Small intestine (tissue), 7 donors: ENCODE measurements around the gene TAF1C. TPM values are rescaled to one million over a fixed set of nuclear protein-coding genes. Genes with fewer than 3 reads are reported as not detected.

ENCODE experiments used
- DNase-seq, 2 donors: peaks; one replicate each; pipeline versions ENCODE4 v3.0.0 to v3.0.0-alpha.2; 2013
- FAIRE-seq: peaks from 2 replicates; lab custom pipeline; 2012; peaks lifted over from hg19 to GRCh38; lab: Jason Lieb, UNC
- H3K27ac ChIP-seq, 3 donors: one replicate each; pipeline ENCODE4 v1.5.1; 2013; ENCODE audit warnings: low read length in 2 of 3, mild to moderate bottlenecking in 2 of 3, control low read depth in 1 of 3, inconsistent platforms in 1 of 3, low read depth in 1 of 3, moderate library complexity in 1 of 3
- H3K27me3 ChIP-seq, 3 donors: one replicate each; pipeline ENCODE4 v1.6.1; 2013; ENCODE audit warnings: low read length in 3 of 3, inconsistent platforms in 1 of 3; ENCODE audit not compliant: control insufficient read depth in 3 of 3, insufficient read depth in 3 of 3
- H3K36me3 ChIP-seq, 3 donors: one replicate each; pipeline ENCODE4 v1.6.1; 2013; ENCODE audit warnings: low read length in 3 of 3, inconsistent platforms in 1 of 3, low read depth in 1 of 3, mild to moderate bottlenecking in 1 of 3, moderate library complexity in 1 of 3; ENCODE audit not compliant: control insufficient read depth in 3 of 3, insufficient read depth in 2 of 3
- H3K4me1 ChIP-seq, 3 donors: one replicate each; pipeline ENCODE4 v1.6.1; 2013; ENCODE audit warnings: low read length in 2 of 3, inconsistent platforms in 1 of 3, low read depth in 1 of 3, mild to moderate bottlenecking in 1 of 3, moderate library complexity in 1 of 3; ENCODE audit not compliant: control insufficient read depth in 3 of 3, insufficient read depth in 2 of 3
- H3K4me3 ChIP-seq, 3 donors: one replicate each; pipeline ENCODE4 v1.5.1; 2013; ENCODE audit warnings: low read length in 3 of 3, control low read depth in 1 of 3, inconsistent platforms in 1 of 3, low read depth in 1 of 3, mild to moderate bottlenecking in 1 of 3, moderate library complexity in 1 of 3
- H3K9me3 ChIP-seq, 2 donors: one replicate each; pipeline ENCODE4 v1.6.1; 2013; ENCODE audit warnings: low read depth in 1 of 2, low read length in 1 of 2; ENCODE audit not compliant: control insufficient read depth in 2 of 2, insufficient read depth in 1 of 2
- WGBS, 3 donors: extraction: QIAGEN DNeasy Blood & Tissue Kit; methylation state at CpG; one replicate each; pipeline ENCODE4 v1.1.7; 2013; 5-methylcytosine and 5-hydroxymethylcytosine counted together
- polyA plus RNA-seq, 4 donors: library from polyadenylated mRNA; stranded (reverse) in 3 of 4; unstranded in 1 of 4; fragments of 200-250 nt in 3 of 4; fragments of 120-200 nt in 1 of 4; gene quantifications; one replicate each; pipeline versions ENCODE4 v1.2.1 to v1.2.3, GENCODE V29; 2013
- donor health status: healthy with polysubstance abuse.
- donor health status: control.
- donor health status: control.
- donor health status: Bipolar disorder and iron deficiency.
- donor health status: healthy.

The TAF1C gene
- polyA plus RNA-seq, 4 donors, result 33.4 to 61.3 (median 39.9) TPM

GRCh38 chr16:84166796-84167695 is 19.8 kb downstream of the TAF1C start:
- WGBS, 3 donors, result 67 to 68% (median 68%) methylated on average over 13 of the region's 13 CpGs
- no peak overlapping the region for H3K4me3 ChIP-seq
- no peak for DNase-seq
- H3K27ac ChIP-seq, result no peak overlapping the region
- no peaks in the 10 kb centered on the region for H3K4me1 ChIP-seq
- FAIRE-seq, result no peak
- H3K36me3 ChIP-seq, result no peaks in the 10 kb centered on the region
- H3K27me3 ChIP-seq, result peaks cover 0 to 2% (median 0%) of the 10 kb centered on the region in 3 donors
- H3K9me3 ChIP-seq, result no peaks in the 10 kb centered on the region

DNA sequence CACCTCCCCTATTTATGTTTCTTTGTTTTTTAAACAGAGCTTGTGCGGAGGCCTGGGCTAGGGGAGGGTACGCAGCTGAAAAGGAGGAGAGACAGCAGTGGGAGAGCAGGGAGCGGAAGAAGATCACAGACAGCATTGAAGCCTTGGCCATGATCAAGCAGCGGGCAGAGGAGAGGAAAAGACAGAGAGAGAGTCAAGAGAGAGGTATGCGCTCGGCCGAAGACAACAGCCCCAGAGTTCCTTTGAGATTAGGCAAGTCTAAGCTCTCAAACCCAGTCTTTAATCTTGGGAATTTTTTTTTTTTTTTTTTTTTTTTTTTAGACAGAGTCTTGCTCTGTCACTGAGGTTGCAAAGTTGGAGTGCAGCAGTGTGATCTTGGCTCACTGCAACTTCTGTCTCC is 21.1 kb downstream of the TAF1C start:
- 90 to 93% (median 92%) methylated on average over 7 of the region's 7 CpGs for WGBS, 3 donors
- FAIRE-seq (no peak), DNase-seq (no peak)
- Histone ChIP-seq H3K36me3 (no peaks in the 10 kb centered on the region), H3K4me3 (no peak overlapping the region), H3K27me3 (peaks cover 0 to 2% (median 0%) of the 10 kb centered on the region in 3 donors), H3K4me1 (no peaks in the 10 kb centered on the region), H3K27ac (no peak overlapping the region), H3K9me3 (no peaks in the 10 kb centered on the region)

GRCh38 chr16:84161801-84162200 is 25.1 kb downstream of the TAF1C start:
- DNase-seq, result no peak
- no peak overlapping the region for H3K27ac ChIP-seq
- no peak overlapping the region for H3K4me3 ChIP-seq
- no peaks in the 10 kb centered on the region for H3K27me3 ChIP-seq
- WGBS, 3 donors, result 61 to 66% (median 65%) methylated on average over 3 of the region's 3 CpGs
- no peak for FAIRE-seq
- no peaks in the 10 kb centered on the region for H3K4me1 ChIP-seq
- no peaks in the 10 kb centered on the region for H3K36me3 ChIP-seq
- H3K9me3 ChIP-seq, result no peaks in the 10 kb centered on the region

DNA sequence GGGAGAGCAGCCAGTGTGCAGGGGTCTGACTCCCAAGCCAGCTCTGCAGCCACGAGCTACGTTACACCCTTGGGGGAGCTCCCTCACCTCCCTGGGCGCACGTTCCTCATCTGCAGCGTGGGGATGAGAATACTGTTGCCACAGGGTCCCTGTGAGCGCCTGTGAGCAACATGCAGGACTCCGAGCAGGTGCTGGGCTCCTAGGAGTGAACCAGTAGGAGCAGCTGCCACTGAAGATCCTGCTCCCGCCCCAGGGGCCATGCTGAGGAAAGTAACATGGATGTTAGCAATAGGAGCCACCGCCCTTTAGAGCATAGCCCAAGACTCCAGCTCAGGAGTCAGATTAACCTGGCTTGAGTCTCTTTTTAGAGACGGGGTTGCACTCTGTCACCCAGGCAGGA is 25.8 kb downstream of the TAF1C start:
- WGBS, 3 donors, result 78 to 91% (median 79%) methylated on average over 10 of the region's 10 CpGs
- no peaks in the 10 kb centered on the region for H3K4me1 ChIP-seq
- H3K27me3 ChIP-seq, result peaks cover 0 to 3% (median 0%) of the 10 kb centered on the region in 3 donors
- H3K36me3 ChIP-seq, result no peaks in the 10 kb centered on the region
- H3K4me3 ChIP-seq, result no peak overlapping the region
- H3K9me3 ChIP-seq, result peaks cover 0 to 3% of the 10 kb centered on the region in 2 donors
- FAIRE-seq, result no peak
- no peak for DNase-seq
- H3K27ac ChIP-seq, result no peak overlapping the region

GRCh38 chr16:84159800-84160199 is 27.1 kb downstream of the TAF1C start:
- no peak overlapping the region for H3K27ac ChIP-seq
- H3K9me3 ChIP-seq, result peaks cover 0 to 3% of the 10 kb centered on the region in 2 donors
- H3K27me3 ChIP-seq, result peaks cover 0 to 3% (median 0%) of the 10 kb centered on the region in 3 donors
- 26 to 49% (median 34%) methylated on average over 1 of the region's 1 CpG for WGBS, 3 donors
- no peaks in the 10 kb centered on the region for H3K4me1 ChIP-seq
- FAIRE-seq (no peak), DNase-seq (no peak)
- no peak overlapping the region for H3K4me3 ChIP-seq
- H3K36me3 ChIP-seq, result no peaks in the 10 kb centered on the region

DNA sequence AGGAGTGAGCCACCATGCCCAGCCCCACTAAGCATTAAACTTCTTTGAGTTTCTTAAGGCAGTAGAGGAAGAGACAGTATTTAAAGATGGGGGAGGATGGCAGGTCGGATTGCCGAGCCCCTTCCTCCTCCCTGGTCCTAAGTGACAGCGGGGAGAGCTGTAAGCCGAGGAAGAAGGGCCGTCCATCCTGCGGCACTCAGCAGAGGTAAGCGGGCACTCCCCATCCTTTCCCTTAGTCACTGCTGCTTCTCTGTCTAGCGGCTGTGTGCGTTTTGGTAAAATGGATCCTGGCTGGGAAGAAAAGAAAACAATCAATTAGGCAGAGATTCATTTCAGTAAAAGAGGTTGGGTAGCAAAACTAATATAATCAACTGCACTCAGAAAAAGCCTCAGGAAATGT is 27.9 kb downstream of the TAF1C start:
- Histone ChIP-seq H3K27ac (no peak overlapping the region), H3K36me3 (no peaks in the 10 kb centered on the region), H3K9me3 (peaks cover 0 to 3% of the 10 kb centered on the region in 2 donors), H3K27me3 (peaks cover 0 to 3% (median 0%) of the 10 kb centered on the region in 3 donors), H3K4me1 (no peaks in the 10 kb centered on the region), H3K4me3 (no peak overlapping the region)
- 28 to 41% (median 29%) methylated on average over 9 of the region's 9 CpGs for WGBS, 3 donors
- no peak for FAIRE-seq
- DNase-seq, result no peak

- DNase-seq, result no peak
- no peak overlapping the region for H3K4me3 ChIP-seq
- no peak for FAIRE-seq
- H3K27ac ChIP-seq, result no peak overlapping the region
- H3K4me1 ChIP-seq, result no peaks in the 10 kb centered on the region
- H3K9me3 ChIP-seq, result peaks cover 0 to 3% of the 10 kb centered on the region in 2 donors
- peaks cover 0 to 3% (median 0%) of the 10 kb centered on the region in 3 donors for H3K27me3 ChIP-seq
- no peaks in the 10 kb centered on the region for H3K36me3 ChIP-seq
- 62 to 67% (median 65%) methylated on average over 5 of the region's 5 CpGs for WGBS, 3 donors
Observed at GRCh38 chr16:84156342-84156784, 30.5 kb downstream of the TAF1C start.

- FAIRE-seq, result no peak
- Histone ChIP-seq H3K27ac (no peak overlapping the region), H3K36me3 (no peaks in the 10 kb centered on the region), H3K4me1 (no peaks in the 10 kb centered on the region), H3K9me3 (peaks cover 0 to 3% of the 10 kb centered on the region in 2 donors), H3K27me3 (peaks cover 0 to 3% (median 0%) of the 10 kb centered on the region in 3 donors), H3K4me3 (no peak overlapping the region)
- 83 to 87% (median 86%) methylated on average over 6 of the region's 6 CpGs for WGBS, 3 donors
- DNase-seq, result no peak
Observed at GRCh38 chr16:84155771-84156170, 31.1 kb downstream of the TAF1C start.
